GM12872 (cell line): Measurements from ENCODE around the gene IL23R.

Experiments used
- CTCF ChIP-seq: IDR thresholded peaks from 3 replicates; pipeline ENCODE4 v1.5.1; 2011; ENCODE audit warnings: low read depth, mild to moderate bottlenecking, low read length, moderate library complexity; ENCODE audit not compliant: insufficient read depth

Gene IL23R

GRCh38 chr1:67188137-67188536, 21.9 kb downstream of the IL23R start:
- no peak for TF ChIP-seq CTCF

- TF ChIP-seq CTCF = no peak
Measured at GRCh38 chr1:67189953-67190352, 23.7 kb downstream of the IL23R start.

- TF ChIP-seq CTCF = no peak
Measured at GRCh38 chr1:67190410-67190809, 24.2 kb downstream of the IL23R start.

GRCh38 chr1:67190942-67191341, 24.7 kb downstream of the IL23R start:
- no peak for TF ChIP-seq CTCF

- TF ChIP-seq CTCF = no peak
Measured at GRCh38 chr1:67191668-67192520, 25.6 kb downstream of the IL23R start.

- no peak for TF ChIP-seq CTCF
Measured at GRCh38 chr1:67192902-67193301, 26.6 kb downstream of the IL23R start.

GRCh38 chr1:67193704-67194103, 27.4 kb downstream of the IL23R start:
- no peak for TF ChIP-seq CTCF
